Prostate gland (tissue), 2 donors: Measurements from ENCODE around the gene JSRP1.

Source experiments
- POLR2A ChIP-seq: fragments of 450-650 bp; IDR thresholded peaks from one replicate; pipeline ENCODE4 v1.6.1; 2016; ENCODE audit warnings: antibody characterized with exemption, mild to moderate bottlenecking
- POLR2AphosphoS5 ChIP-seq: sonication (generic); formaldehyde crosslinking; IDR thresholded peaks from one replicate; pipeline ENCODE4 v1.6.1; 2017; ENCODE audit warnings: antibody characterized with exemption
- TF ChIP-seq, protein P1 (sequence below), 4 experiments: fragments of 200-600 bp in 2 of 4; fragments of 450-650 bp in 2 of 4; sonication (generic) in 2 of 4; IDR thresholded peaks; 1 replicate in 3 of 4; 2 replicates in 1 of 4; pipeline ENCODE4 v1.5.1; 2016 to 2019; ENCODE audit warnings: antibody characterized with exemption in 4 of 4, mild to moderate bottlenecking in 2 of 4, moderate library complexity in 2 of 4

- TF ChIP-seq, protein P1, sequence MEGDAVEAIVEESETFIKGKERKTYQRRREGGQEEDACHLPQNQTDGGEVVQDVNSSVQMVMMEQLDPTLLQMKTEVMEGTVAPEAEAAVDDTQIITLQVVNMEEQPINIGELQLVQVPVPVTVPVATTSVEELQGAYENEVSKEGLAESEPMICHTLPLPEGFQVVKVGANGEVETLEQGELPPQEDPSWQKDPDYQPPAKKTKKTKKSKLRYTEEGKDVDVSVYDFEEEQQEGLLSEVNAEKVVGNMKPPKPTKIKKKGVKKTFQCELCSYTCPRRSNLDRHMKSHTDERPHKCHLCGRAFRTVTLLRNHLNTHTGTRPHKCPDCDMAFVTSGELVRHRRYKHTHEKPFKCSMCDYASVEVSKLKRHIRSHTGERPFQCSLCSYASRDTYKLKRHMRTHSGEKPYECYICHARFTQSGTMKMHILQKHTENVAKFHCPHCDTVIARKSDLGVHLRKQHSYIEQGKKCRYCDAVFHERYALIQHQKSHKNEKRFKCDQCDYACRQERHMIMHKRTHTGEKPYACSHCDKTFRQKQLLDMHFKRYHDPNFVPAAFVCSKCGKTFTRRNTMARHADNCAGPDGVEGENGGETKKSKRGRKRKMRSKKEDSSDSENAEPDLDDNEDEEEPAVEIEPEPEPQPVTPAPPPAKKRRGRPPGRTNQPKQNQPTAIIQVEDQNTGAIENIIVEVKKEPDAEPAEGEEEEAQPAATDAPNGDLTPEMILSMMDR (IDR thresholded peaks at IDR 0.05) = no peak
- no peak for TF ChIP-seq POLR2AphosphoS5
- no peak for TF ChIP-seq POLR2A
Observed at GRCh38 chr19:2239173-2239572, 17.0 kb downstream of the JSRP1 start.
